Right hindlimb (tissue), 1 donor: ENCODE results near the gene ALG10B.
"Not testable (repeated sequence)": the region's sequence is repeated elsewhere in the genome, so short reads cannot be mapped to it uniquely, and the experiment has no call there.

Experiments
- DNase-seq: peaks from one replicate; pipeline ENCODE4 v3.0.0-alpha.2; 2018

Gene ALG10B, protein sequence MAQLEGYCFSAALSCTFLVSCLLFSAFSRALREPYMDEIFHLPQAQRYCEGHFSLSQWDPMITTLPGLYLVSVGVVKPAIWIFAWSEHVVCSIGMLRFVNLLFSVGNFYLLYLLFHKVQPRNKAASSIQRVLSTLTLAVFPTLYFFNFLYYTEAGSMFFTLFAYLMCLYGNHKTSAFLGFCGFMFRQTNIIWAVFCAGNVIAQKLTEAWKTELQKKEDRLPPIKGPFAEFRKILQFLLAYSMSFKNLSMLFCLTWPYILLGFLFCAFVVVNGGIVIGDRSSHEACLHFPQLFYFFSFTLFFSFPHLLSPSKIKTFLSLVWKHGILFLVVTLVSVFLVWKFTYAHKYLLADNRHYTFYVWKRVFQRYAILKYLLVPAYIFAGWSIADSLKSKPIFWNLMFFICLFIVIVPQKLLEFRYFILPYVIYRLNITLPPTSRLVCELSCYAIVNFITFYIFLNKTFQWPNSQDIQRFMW

GRCh38 chr12:38316391-38317129, at the start of gene ALG10B:
ALG10B (plus strand) TSS chr12:38316774; CDS start chr12:38316894, 120 bp downstream.
- peak; percentile 97 for DNase-seq

- no peak for DNase-seq
Measured at GRCh38 chr12:38268612-38269011, 48.0 kb upstream of the ALG10B start.

DNA sequence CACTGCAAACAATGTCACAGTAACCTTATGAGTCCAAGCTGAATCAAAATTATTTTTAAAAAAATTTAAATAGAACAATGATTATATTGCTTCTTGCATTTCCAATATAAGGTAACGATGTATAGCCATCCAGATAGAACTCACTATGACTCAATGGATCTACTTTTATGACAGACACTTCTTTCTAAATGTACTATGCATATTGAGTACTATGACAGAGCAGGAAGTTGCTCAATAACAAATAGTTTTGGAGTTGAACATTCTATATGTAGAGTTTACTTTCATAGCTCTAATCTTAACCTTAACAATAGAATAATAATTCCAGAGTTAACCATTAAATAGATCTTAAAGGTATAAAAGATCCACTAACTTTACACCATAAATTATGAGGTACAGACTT, 46.7 kb upstream of the ALG10B start:
- no peak for DNase-seq

- no peak for DNase-seq
Measured at GRCh38 chr12:38279756-38280155, 36.8 kb upstream of the ALG10B start.

DNA sequence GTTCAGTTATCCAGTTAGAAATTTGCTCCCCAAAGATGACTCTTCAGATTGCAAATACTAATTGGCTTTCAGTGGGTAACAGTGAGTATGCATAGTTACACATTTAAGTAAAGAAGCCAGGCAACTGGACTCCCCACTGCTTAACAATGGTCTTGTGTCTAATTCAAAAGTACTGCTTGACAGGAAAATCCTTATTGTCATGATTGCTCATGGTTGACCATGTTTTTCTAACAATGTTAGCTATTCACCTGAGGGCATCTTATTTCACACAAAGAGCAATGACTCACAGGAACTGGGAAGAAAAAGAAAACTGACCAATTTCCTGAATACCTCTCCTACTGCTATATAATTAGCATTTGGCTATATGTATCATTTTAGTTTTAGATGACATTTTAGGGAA, 33.7 kb upstream of the ALG10B start:
- DNase-seq = no peak

- no peak for DNase-seq
Measured at GRCh38 chr12:38289396-38289795, 27.2 kb upstream of the ALG10B start.

DNA sequence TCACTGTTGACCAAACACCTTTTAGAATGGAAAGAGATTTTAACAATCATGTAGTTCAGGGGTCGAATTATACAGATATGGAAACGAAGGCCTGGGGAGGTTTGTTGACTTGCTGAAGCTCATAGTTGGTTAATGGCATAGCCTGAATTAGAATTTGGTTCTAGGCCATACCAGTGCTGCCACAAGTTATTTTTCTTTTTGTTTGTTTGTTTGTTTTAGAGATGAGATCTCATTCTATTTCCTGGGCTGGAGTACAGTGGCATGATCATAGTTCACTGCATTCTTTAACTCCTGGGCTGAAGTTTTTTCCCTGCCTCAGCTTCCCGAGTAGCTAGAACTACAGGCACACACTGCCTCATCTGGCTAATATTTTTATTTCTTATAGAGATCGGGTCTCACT, 25.4 kb upstream of the ALG10B start:
- no peak for DNase-seq

- DNase-seq = not testable (repeated sequence)
Measured at GRCh38 chr12:38302972-38303371, 13.6 kb upstream of the ALG10B start.

GRCh38 chr12:38321966-38322365, 5.4 kb downstream of the ALG10B start:
- not testable (repeated sequence) for DNase-seq

DNA sequence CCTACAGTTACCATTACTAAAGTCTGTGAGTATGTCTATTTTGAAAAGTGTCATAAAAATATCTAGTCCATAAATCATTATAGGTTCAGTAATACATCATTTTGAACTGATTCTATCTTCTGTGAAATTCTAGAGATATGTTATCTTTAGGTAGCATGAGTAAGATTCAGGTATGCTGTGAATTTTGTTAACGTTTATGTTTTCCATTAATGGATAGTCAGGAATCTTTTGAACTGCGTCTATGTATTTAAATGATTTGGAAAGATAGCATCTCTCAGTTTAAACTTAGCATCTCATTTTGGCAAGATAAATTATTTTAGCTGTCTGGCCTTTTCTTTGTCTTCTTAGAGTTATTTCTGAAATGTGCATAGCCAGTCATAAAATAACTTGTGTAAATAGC, 8.3 kb downstream of the ALG10B start:
- no peak for DNase-seq

DNA sequence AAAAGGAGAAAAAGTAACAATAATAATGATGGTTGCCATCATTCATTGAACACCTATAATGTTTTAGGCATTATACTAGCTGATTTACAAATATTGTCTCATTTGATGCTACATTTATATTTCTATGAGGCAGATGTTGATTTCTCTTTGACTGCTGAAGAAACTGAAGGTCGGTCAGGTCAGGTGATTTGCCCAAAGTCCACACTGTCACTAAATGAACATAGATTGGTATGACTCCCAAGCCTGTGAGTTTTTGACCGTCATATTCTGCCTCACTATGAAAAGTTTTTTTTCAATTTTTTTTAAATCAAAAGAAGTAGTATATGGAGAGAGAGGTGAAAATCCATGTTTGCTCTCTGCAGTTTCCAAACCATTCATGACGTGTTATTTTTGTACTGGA, 10.8 kb downstream of the ALG10B start:
- DNase-seq = no peak

- no peak for DNase-seq
Measured at GRCh38 chr12:38328306-38328895, 11.8 kb downstream of the ALG10B start.

DNA sequence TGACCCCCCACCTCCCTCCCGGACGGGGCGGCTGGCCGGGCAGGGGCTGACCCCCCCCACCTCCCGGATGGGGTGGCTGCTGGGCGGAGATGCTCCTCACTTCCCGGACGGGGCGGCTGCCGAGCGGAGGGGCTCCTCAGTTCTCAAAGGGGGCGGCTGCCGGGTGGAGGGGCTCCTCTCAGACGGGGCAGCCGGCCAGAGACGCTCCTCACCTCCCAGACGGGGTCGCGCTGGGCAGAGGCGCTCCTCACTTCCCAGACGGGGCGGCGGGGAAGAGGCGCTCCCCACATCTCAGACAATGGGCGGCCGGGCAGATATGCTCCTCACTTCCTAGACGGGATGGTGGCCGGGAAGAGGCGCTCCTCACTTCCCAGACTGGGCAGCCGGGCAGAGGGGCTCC, 13.8 kb downstream of the ALG10B start:
- not testable (repeated sequence) for DNase-seq

GRCh38 chr12:38332814-38333213, 16.2 kb downstream of the ALG10B start:
- DNase-seq = no peak

DNA sequence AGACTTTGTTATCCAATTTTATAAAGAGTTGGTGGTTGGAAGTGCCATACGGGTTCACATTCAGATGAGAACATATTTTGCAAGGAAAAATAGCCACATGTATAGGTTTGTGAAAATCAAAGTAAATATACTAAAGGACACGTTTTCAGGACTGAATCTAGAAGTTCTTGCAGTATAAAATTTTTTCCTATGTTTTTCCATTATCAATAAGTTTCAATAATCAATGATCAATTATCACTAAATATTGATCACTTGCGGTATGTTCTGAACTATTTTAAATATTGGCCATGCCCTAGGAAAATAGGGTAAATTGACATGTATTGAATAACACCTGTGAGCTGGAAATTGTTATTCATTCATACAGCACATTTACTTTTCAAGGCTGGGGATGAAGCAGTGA, 25.9 kb downstream of the ALG10B start:
- DNase-seq = no peak

DNA sequence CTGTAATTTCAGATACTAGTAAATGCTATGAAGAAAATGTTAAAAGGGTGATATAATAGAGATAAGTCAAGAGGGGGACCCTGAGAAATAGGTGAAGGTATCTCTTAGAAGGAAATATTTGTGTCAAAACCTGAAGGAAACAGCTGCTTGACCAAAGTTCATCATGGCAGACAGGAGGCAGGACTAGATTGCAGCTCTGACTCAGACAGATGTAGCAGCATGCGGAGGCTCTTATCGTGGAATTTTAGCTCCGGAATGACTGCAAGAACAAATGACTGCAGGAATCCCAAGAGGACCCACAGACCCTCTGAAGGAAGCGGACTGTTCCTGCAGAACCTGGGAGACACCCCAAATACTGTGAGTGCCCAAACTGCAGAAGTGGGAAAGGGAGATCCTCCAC, 26.7 kb downstream of the ALG10B start:
- not testable (repeated sequence) for DNase-seq

DNA sequence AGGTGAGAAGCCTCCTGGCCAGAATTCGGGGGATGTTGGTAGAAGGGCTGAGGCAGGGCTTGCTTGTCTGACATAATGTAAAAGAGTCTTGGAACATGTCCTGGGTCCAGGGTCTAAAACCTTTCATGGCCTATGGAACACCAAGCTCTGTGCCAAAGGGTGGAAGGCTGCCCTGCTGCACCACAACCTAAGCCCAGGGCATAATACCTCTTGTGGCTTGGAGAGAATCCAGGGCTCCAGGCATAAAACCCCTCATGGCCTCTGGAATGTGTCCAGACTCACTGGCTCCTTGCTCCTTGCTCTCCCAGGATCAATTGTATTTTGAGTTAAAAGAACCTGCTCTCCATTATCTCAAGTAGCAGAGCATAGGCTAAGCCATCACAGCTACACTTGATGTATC, 27.3 kb downstream of the ALG10B start:
- DNase-seq = not testable (repeated sequence)

DNA sequence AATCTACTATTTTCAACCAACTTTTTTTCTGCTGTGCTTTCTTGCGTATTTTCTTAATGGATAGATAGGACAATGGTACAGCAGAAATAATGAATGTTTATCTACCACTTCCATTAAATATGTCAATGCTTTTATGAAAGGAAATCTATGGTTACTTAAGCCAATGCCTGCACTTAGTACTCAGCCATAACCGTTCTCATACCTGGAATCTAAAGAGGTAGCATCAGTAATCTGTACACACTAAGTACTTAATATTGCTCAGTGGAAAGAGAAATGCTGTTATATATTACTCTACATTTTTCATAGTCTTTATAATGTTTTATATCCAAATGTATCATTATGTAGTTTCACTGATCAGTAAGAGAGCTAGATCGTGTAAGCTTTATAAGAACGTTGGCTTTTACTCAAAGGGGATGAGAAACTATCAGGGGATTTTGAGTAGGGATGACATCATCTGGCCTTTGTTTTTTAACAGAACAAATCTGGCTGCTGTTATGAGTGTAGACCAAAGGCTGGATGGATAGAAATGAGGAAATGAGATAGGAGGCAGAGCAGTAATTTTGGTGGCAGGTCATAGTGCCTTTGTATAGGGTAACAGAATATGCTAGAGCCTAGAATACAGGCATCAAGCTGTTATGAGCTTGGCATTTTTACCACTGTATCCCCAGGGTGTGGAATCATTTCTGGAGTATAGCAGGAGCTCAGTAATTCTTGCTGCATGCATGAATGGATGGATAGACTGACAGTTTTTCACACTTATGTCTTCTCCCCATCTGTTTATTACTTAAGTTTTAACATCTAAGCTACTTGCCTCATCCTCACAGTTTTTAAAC, 34.0 kb downstream of the ALG10B start:
- no peak for DNase-seq

DNA sequence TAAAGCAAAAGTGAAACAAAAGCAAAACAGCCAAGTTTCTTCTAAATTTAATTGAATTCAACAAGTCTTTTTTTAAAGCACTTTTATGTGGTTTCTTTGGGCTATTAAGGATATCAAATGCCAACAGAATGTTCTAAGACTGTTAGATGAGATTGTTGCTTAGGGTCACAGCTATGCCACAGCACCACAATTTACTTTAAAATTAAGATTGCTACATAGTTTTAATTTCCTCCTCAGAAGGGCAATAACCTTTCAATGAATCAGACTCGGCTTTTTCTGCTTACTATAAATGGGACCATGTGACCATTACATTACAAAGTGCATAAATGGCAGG, 34.6 kb downstream of the ALG10B start:
- DNase-seq = not testable (repeated sequence)

GRCh38 chr12:38367506-38367905, 50.9 kb downstream of the ALG10B start:
- no peak for DNase-seq

DNA sequence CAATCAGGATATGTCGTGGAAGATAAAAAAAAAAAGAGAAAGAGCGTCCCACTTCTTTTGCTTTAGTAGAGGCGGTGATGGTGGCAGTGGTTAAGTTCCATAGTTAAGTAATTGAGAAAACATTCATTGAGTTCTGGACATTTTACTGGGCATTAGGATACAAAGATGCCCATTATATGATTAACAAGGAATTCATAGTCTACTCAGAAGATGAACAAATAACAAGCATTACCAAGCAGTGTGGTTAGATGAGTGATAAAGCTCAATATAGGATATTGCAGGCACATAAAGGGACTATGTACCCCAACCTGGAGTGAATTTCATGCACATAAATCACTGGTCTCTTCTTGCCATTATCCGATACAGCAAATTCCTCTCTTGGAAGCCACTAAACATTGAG, 53.7 kb downstream of the ALG10B start:
- DNase-seq = no peak

GRCh38 chr12:38373784-38374183, 57.2 kb downstream of the ALG10B start:
- no peak for DNase-seq

DNA sequence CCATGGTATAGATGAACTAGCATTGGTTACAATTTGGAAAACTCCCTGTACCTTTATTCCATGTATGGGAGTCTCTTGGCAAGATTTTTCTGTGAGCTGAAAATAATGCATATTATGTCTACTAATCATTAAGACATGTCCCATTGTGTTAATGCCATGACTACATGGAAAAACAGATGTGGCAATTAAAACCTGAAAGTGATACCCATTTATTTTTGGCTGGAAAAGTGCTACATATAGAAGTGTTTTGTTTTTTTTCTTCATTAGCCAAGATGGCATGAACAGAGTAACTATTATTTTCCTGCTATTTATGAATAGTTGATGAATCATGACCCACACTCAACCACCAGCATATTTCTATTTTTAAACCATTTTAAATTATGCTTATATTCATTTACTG, 58.2 kb downstream of the ALG10B start:
- DNase-seq = no peak
